Osteoblast (primary cell): Measurements from ENCODE around the gene FGF9. TPM values are rescaled to one million over a fixed set of nuclear protein-coding genes. Genes with fewer than 3 reads are reported as not detected.

ENCODE experiments used
- DNase-seq: peaks from one replicate; pipeline ENCODE4 v3.0.0; 2011; ENCODE audit warnings: low spot score, mixed read lengths; ENCODE audit not compliant: insufficient read length; ENCODE audit errors: missing footprints
- H2AFZ ChIP-seq: 2 replicates; pipeline ENCODE4 v1.6.0; 2011; ENCODE audit warnings: mild to moderate bottlenecking, low read length
- H3K27ac ChIP-seq: 2 replicates; pipeline ENCODE4 v1.5.1; 2011; ENCODE audit warnings: mild to moderate bottlenecking, low read depth, low read length, moderate library complexity
- H3K27me3 ChIP-seq: 2 replicates; pipeline ENCODE4 v1.6.0; 2012; ENCODE audit warnings: mild to moderate bottlenecking, control low read depth, inconsistent platforms, low read length, moderate library complexity; ENCODE audit not compliant: insufficient read depth
- H3K36me3 ChIP-seq: 2 replicates; pipeline ENCODE4 v1.5.1; 2011; ENCODE audit warnings: mild to moderate bottlenecking, low read length, control low read depth, moderate library complexity; ENCODE audit not compliant: insufficient read depth
- H3K4me1 ChIP-seq: 2 replicates; pipeline ENCODE4 v1.5.1; 2011; ENCODE audit warnings: mild to moderate bottlenecking, low read length, control low read depth, moderate library complexity; ENCODE audit not compliant: insufficient read depth
- H3K4me2 ChIP-seq: 2 replicates; pipeline ENCODE4 v1.6.0; 2011; ENCODE audit warnings: mild to moderate bottlenecking, low read length; ENCODE audit not compliant: insufficient read depth
- H3K4me3 ChIP-seq: fragments of 200-600 bp; sonication (generic); 3 replicates; pipeline ENCODE4 v1.5.1; 2012; ENCODE audit warnings: mild to moderate bottlenecking, low read length, inconsistent platforms; ENCODE audit not compliant: insufficient read depth
- H3K79me2 ChIP-seq: 2 replicates; pipeline ENCODE4 v1.6.0; 2012; ENCODE audit warnings: mild to moderate bottlenecking, low read length, control low read depth, inconsistent platforms; ENCODE audit not compliant: insufficient read depth
- H3K9me3 ChIP-seq: 2 replicates; pipeline ENCODE4 v1.5.1; 2011; ENCODE audit warnings: low read depth, low read length, control low read depth
- H4K20me1 ChIP-seq: 2 replicates; pipeline ENCODE4 v1.6.0; 2012; ENCODE audit warnings: mild to moderate bottlenecking, low read length, control low read depth; ENCODE audit not compliant: insufficient read depth
- total RNA-seq: library from RNA; depleted of rRNA; stranded (reverse); fragments of >200 nt; gene quantifications from 2 replicates; pipeline ENCODE4 v1.2.3, GENCODE V29; 2012
- TF ChIP-seq, protein P1 (sequence below): IDR thresholded peaks from 2 replicates; pipeline ENCODE4 v1.5.1; 2011; ENCODE audit warnings: mild to moderate bottlenecking, low read depth, low read length, moderate library complexity; ENCODE audit errors: extremely low read depth

FGF9 gene
- total RNA-seq, 1 donor, result not detected

DNA sequence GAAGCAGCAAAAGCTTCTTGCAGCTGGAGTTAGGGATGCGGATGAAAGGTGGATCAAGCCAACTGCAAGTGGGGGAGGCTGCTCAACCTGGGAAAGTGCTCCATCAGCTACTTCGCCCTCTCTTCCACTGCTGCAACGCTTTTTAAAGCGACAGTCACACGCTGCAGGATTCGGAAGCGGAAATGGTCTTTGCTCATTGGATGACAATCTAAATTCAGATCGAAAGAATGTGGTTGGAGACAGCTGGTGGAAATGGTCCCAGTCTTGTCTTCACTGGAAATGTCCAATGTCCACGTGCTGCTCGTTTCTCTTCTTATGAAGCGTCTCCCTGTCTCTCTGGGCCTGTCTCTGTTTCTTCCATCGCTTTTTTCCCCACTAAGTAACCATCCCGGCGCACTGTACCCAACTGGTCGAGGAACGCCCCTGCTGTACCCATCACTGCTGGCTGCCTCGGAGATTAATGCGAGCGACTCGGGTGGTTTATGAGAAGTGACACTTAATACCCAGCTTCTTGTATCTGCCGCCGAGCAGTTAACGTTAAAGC is 2.1 kb upstream of the FGF9 start:
- Histone ChIP-seq H2AFZ (peak overlapping the region; percentile 51), H3K4me3 (peak overlapping the region; percentile 71), H3K4me1 (peaks cover 18% of the 10 kb centered on the region), H3K27me3 (peaks cover 55% of the 10 kb centered on the region), H3K4me2 (peak overlapping the region; percentile 96), H4K20me1 (no peaks in the 10 kb centered on the region), H3K79me2 (no peaks in the 10 kb centered on the region), H3K36me3 (no peaks in the 10 kb centered on the region), H3K9me3 (no peaks in the 10 kb centered on the region), H3K27ac (no peak overlapping the region)
- peak; percentile 78 for DNase-seq
- TF ChIP-seq, protein P1, sequence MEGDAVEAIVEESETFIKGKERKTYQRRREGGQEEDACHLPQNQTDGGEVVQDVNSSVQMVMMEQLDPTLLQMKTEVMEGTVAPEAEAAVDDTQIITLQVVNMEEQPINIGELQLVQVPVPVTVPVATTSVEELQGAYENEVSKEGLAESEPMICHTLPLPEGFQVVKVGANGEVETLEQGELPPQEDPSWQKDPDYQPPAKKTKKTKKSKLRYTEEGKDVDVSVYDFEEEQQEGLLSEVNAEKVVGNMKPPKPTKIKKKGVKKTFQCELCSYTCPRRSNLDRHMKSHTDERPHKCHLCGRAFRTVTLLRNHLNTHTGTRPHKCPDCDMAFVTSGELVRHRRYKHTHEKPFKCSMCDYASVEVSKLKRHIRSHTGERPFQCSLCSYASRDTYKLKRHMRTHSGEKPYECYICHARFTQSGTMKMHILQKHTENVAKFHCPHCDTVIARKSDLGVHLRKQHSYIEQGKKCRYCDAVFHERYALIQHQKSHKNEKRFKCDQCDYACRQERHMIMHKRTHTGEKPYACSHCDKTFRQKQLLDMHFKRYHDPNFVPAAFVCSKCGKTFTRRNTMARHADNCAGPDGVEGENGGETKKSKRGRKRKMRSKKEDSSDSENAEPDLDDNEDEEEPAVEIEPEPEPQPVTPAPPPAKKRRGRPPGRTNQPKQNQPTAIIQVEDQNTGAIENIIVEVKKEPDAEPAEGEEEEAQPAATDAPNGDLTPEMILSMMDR, result no peak

DNA sequence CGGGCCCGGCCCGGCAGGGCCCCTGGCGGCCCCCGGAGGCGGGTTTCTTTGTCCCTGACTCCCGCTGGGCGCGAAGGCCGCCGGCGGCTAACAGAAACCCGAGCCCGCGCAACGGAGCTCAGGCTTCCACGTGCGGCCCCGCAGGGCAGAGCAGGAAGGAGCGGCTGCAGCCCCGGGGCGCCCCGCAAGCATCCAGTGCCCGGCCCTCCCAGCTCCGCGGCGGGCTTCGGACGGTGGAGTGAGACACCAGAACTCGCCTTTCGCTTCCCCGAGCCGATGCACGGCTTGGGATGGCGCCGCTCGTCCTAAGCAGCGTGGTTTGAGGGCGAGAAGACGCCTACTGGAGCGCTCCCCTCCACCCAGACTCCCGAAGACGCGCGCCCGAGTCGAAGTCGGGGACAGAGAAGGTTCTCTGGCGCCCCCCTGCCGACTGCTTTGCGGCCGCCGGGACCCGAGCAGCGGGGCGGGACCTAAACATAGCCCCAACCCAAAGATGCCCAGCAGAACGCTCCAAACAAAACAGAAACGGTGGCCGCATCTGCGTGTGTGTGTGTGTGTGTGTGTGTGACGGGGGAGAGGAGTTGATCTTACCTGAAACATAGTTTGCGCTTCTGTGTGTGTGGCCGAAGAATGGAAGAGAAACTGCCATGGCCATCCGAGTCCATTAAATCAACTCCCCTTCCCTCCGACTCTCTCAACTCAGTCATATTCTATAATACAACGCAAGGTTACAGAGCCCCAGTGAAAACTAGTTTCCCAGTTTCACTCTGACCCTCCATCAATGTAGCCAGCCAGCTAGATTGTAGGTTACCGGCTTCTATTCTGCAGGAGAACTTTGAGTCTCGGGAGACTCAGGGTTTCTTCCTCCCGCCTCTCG is 629 bp upstream of the FGF9 start:
- peak overlapping the region; percentile 71 for H3K4me3 ChIP-seq
- H3K36me3 ChIP-seq, result no peaks in the 10 kb centered on the region
- TF ChIP-seq, protein P1, result no peak
- no peaks in the 10 kb centered on the region for H3K79me2 ChIP-seq
- no peaks in the 10 kb centered on the region for H4K20me1 ChIP-seq
- no peaks in the 10 kb centered on the region for H3K9me3 ChIP-seq
- H3K27me3 ChIP-seq, result peaks cover 66% of the 10 kb centered on the region
- peaks cover 18% of the 10 kb centered on the region for H3K4me1 ChIP-seq
- H2AFZ ChIP-seq, result peak overlapping the region; percentile 81
- DNase-seq, result peak; percentile 95
- no peak overlapping the region for H3K27ac ChIP-seq
- peak overlapping the region; percentile 96 for H3K4me2 ChIP-seq

DNA sequence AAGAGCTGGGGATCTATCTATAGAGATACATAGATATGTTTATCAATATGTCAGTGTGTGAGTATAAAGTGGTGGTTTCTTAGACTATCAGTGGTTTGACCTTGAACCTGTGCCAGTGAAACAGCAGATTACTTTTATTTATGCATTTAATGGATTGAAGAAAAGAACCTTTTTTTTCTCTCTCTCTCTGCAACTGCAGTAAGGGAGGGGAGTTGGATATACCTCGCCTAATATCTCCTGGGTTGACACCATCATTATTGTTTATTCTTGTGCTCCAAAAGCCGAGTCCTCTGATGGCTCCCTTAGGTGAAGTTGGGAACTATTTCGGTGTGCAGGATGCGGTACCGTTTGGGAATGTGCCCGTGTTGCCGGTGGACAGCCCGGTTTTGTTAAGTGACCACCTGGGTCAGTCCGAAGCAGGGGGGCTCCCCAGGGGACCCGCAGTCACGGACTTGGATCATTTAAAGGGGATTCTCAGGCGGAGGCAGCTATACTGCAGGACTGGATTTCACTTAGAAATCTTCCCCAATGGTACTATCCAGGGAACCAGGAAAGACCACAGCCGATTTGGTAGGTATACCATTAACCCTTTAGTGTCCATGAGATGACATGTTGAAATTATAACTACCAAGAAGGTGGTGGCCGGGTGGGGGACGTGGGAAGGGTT is 880 bp downstream of the FGF9 start:
- Histone ChIP-seq H3K27ac (no peak overlapping the region), H3K9me3 (no peaks in the 10 kb centered on the region), H3K79me2 (no peaks in the 10 kb centered on the region), H3K36me3 (no peaks in the 10 kb centered on the region), H3K4me2 (no peak overlapping the region), H3K4me3 (no peak overlapping the region), H3K27me3 (peaks cover 82% of the 10 kb centered on the region), H2AFZ (no peak overlapping the region), H3K4me1 (peaks cover 18% of the 10 kb centered on the region), H4K20me1 (no peaks in the 10 kb centered on the region)
- TF ChIP-seq, protein P1, result no peak
- DNase-seq, result peak; percentile 65

DNA sequence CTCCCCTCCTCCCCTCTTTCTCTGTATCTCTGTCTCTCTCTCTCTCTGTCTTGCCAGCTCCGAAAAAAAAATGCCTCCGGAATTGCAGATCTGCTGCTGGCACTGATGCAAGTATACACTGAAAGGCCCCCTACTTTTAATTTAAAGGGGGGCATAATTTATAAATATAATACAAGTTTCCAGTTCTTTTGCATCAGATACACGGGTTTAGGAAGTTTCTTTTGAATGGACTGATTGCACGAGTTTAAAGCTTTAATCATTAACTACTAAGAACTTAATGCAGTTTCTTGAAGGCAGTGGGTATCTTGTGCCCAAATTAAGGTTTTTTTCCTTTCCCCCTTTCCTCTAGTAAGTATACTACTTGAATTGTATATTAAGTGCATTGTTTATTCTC is 1.4 kb downstream of the FGF9 start:
- H3K4me3 ChIP-seq, result no peak overlapping the region
- TF ChIP-seq, protein P1, result no peak
- no peak overlapping the region for H3K27ac ChIP-seq
- H3K36me3 ChIP-seq, result no peaks in the 10 kb centered on the region
- H2AFZ ChIP-seq, result no peak overlapping the region
- peaks cover 83% of the 10 kb centered on the region for H3K27me3 ChIP-seq
- peaks cover 18% of the 10 kb centered on the region for H3K4me1 ChIP-seq
- DNase-seq, result peak; percentile 57
- no peaks in the 10 kb centered on the region for H3K79me2 ChIP-seq
- no peaks in the 10 kb centered on the region for H3K9me3 ChIP-seq
- H3K4me2 ChIP-seq, result no peak overlapping the region
- H4K20me1 ChIP-seq, result no peaks in the 10 kb centered on the region
